ENCODE measurements around the gene TOGARAM2.

GRCh38 chr2:28993206-28993960 lies 12.3 kb downstream of the TOGARAM2 start:
- TF ChIP-seq ZFX (IDR thresholded peaks at IDR 0.05) (no peak), CTCF (conservative IDR thresholded peaks at IDR 0.05) (no peak)
